ENCODE results near the gene KHK. TPM values are rescaled to one million over a fixed set of nuclear protein-coding genes. Genes with fewer than 3 reads are reported as not detected.

Gene KHK
- total and polyA plus RNA-seq, 7 donors: 1.6 to 12.7 (median 3.9) TPM

GRCh38 chr2:27042985-27043634, 43.5 kb upstream of the KHK start:
- Histone ChIP-seq H3K27ac (no peak overlapping the region), H3K4me3 (no peak overlapping the region), H3K27me3 (no peaks in the 10 kb centered on the region), H3K4me1 (peaks cover 0 to 19% (median 10%) of the 10 kb centered on the region in 4 donors), H3K9me3 (no peaks in the 10 kb centered on the region), H3K36me3 (peaks cover 14 to 33% (median 29%) of the 10 kb centered on the region in 4 donors)
- DNase-seq: no peak
- no peak for TF ChIP-seq CTCF (IDR thresholded peaks at IDR 0.05)
- no peak for TF ChIP-seq POLR2AphosphoS5 (IDR thresholded peaks at IDR 0.05)
- TF ChIP-seq EP300 (IDR thresholded peaks at IDR 0.05): no peak
- no peak for TF ChIP-seq POLR2A (IDR thresholded peaks at IDR 0.05)
- WGBS, 2 donors: 33 to 72% methylated on average over 7 of the region's 7 CpGs
- intact Hi-C loops (cut with DNase I): no loop called here

GRCh38 chr2:27049422-27050280, 36.9 kb upstream of the KHK start:
- TF ChIP-seq EP300 (IDR thresholded peaks at IDR 0.05) (no peak), POLR2AphosphoS5 (IDR thresholded peaks at IDR 0.05) (no peak), POLR2A (IDR thresholded peaks at IDR 0.05) (no peak), CTCF (IDR thresholded peaks at IDR 0.05) (no peak)
- Histone ChIP-seq H3K4me3 (peak overlapping the region; percentile 77 to 91 (median 84)), H3K27me3 (no peaks in the 10 kb centered on the region), H3K9me3 (no peaks in the 10 kb centered on the region), H3K36me3 (peaks cover 0 to 16% (median 2%) of the 10 kb centered on the region in 4 donors), H3K4me1 (peaks cover 0 to 26% (median 17%) of the 10 kb centered on the region in 4 donors), H3K27ac (peak overlapping the region; percentile 90 to 96 (median 92))
- DNase-seq: peak; percentile 78
- intact Hi-C loops (cut with DNase I): loop anchor here (1.0 to 5.0 kb wide), 4 partner anchors 17 to 83 kb away; partner anchors contain the start of genes KHK, PREB and TMEM214
- 4 to 9% methylated on average over 52 of the region's 52 CpGs for WGBS, 2 donors

- peak; percentile 51 to 77 (median 62) for TF ChIP-seq CTCF (IDR thresholded peaks at IDR 0.05)
- no peak for TF ChIP-seq POLR2A (IDR thresholded peaks at IDR 0.05)
- TF ChIP-seq POLR2AphosphoS5 (IDR thresholded peaks at IDR 0.05): peak in 2 of 4 donors; percentile 4 to 56
- no peak for TF ChIP-seq EP300 (IDR thresholded peaks at IDR 0.05)
- Histone ChIP-seq H3K4me1 (peaks cover 0 to 26% (median 17%) of the 10 kb centered on the region in 4 donors), H3K27me3 (no peaks in the 10 kb centered on the region), H3K36me3 (peaks cover 8 to 23% (median 10%) of the 10 kb centered on the region in 4 donors), H3K27ac (peak overlapping the region; percentile 90 to 96 (median 92)), H3K9me3 (no peaks in the 10 kb centered on the region), H3K4me3 (peak overlapping the region; percentile 77 to 91 (median 84))
- 0% methylated on average over 48 of the region's 48 CpGs for WGBS, 2 donors
- intact Hi-C loops (cut with DNase I): loop anchor here (1.0 kb wide), 3 partner anchors 18 to 36 kb away; partner anchors contain the start of genes KHK and TMEM214
- peak; percentile 96 for DNase-seq
Observed at GRCh38 chr2:27050281-27050995, 36.1 kb upstream of the KHK start.
